ENCODE results near the gene RAVER1.

DNA sequence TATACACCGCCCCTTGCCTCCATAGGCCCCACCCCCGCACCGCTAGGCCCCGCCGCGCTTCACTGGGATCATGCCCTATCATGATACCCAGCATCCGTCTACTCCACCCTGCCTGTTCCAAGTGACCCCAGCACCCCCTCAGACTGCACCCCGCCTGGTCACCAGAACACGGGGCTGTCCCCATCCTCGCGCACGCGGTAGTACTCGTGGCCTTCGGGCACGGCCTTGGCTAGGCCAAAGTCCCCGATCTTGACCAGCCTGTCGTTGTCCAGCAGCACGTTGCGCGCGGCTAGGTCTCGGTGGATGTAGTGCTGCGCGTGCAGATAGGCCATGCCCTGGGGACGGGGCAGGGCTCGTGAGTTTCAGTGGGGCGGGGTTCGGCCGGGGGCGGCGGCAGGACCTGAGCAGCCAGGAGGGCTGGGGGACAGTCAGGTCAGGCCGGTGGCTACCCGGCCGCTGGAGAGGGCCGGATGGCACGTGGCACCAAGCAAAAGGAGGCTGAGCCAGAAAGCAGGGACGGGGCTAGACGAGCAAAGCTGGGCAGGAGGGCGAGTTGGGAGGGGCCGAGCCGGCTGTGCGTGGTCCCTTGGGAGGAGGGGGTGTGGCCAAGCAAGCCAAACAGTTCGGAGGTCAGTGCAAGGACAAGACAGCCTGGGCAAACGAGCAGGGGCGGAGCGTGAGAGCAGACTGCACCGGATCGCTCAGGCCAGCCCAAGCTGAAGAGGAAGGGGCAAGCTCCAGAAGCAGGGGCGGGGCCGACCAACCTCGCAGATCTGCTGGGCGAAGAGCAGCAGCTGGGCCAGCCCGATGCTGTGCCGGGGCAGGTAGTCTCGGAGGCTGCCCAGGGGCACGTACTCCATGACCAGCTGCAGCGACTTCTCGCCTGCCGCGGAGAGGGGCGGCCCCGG lies 19.7 kb upstream of the RAVER1 start:
- TF ChIP-seq, protein P1, sequence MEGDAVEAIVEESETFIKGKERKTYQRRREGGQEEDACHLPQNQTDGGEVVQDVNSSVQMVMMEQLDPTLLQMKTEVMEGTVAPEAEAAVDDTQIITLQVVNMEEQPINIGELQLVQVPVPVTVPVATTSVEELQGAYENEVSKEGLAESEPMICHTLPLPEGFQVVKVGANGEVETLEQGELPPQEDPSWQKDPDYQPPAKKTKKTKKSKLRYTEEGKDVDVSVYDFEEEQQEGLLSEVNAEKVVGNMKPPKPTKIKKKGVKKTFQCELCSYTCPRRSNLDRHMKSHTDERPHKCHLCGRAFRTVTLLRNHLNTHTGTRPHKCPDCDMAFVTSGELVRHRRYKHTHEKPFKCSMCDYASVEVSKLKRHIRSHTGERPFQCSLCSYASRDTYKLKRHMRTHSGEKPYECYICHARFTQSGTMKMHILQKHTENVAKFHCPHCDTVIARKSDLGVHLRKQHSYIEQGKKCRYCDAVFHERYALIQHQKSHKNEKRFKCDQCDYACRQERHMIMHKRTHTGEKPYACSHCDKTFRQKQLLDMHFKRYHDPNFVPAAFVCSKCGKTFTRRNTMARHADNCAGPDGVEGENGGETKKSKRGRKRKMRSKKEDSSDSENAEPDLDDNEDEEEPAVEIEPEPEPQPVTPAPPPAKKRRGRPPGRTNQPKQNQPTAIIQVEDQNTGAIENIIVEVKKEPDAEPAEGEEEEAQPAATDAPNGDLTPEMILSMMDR (IDR thresholded peaks at IDR 0.05 in 4 of 5, conservative IDR thresholded peaks at IDR 0.05 in 1 of 5), result no peak
- TF ChIP-seq POLR2A (IDR thresholded peaks at IDR 0.05), result no peak

All from gastrocnemius medialis (tissue), 4 donors.